GM12878 (cell line): ENCODE results near the gene YBEY. TPM values are rescaled to one million over a fixed set of nuclear protein-coding genes. Genes with fewer than 3 reads are reported as not detected.

Experiments
- ATAC-seq: fragments of 200-7000 bp; cut with Tn5 transposase; 3 replicates; pipeline ENCODE4 v1.9.1; 2020; ENCODE audit warnings: mild to moderate bottlenecking, moderate library complexity
- BruUV-seq: library from RNA; stranded (reverse); fragments of 400-500 nt; replicated peaks from 2 replicates; lab custom pipeline; 2021; lab: Mats Ljungman, UMichigan
- CTCF ChIA-PET: fragments of 300-600 bp; sonication (Branson Sonifier 250); formaldehyde crosslinking; extraction: SDS; loops from one replicate; lab custom pipeline; 2021; ENCODE audit warnings: inconsistent platforms; lab: Yijun Ruan, JAX
- POLR2A ChIA-PET: fragments of 350-600 bp; formaldehyde crosslinking; extraction: SDS; loops from one replicate; lab custom pipeline; 2021; ENCODE audit warnings: inconsistent platforms; lab: Charles Lee
- RAD21 ChIA-PET: fragments of 300-600 bp; sonication (Branson Sonifier 250); formaldehyde crosslinking; loops from one replicate; lab custom pipeline; 2023; ENCODE audit warnings: antibody characterized with exemption; ENCODE audit not compliant: unreplicated experiment; lab: Charles Lee
- SMC1A ChIA-PET: fragments of 300-600 bp; sonication (Branson Sonifier 250); formaldehyde crosslinking; loops from one replicate; lab custom pipeline; 2023; ENCODE audit not compliant: unreplicated experiment, uncharacterized antibody; lab: Charles Lee
- DNase-seq: peaks from one replicate; pipeline ENCODE4 v3.0.0-alpha.2; 2011; ENCODE audit warnings: low read depth, low spot score
- FAIRE-seq: peaks from 3 replicates; lab custom pipeline; 2011; peaks lifted over from hg19 to GRCh38; lab: Jason Lieb, UNC
- H2AFZ ChIP-seq: 2 replicates; pipeline ENCODE4 v1.6.0; 2011; ENCODE audit warnings: low read depth, low read length, control low read depth; ENCODE audit not compliant: control insufficient read depth
- H3K27ac ChIP-seq: 2 replicates; pipeline ENCODE4 v1.5.1; 2011; ENCODE audit warnings: control low read depth; ENCODE audit not compliant: control insufficient read depth, insufficient read depth
- H3K27me3 ChIP-seq, 2 experiments: replicated peaks in 1 of 2; 2 replicates each; pipeline versions ENCODE4 v1.6.0 to v1.6.1; 2011; ENCODE audit warnings: low read length in 1 of 2; ENCODE audit not compliant: control insufficient read depth in 2 of 2, insufficient read depth in 2 of 2
- H3K36me3 ChIP-seq, 2 experiments: 2 replicates each; pipeline ENCODE4 v1.5.1; 2011; ENCODE audit warnings: low read length in 1 of 2; ENCODE audit not compliant: control insufficient read depth in 2 of 2, insufficient read depth in 2 of 2
- H3K4me1 ChIP-seq: 2 replicates; pipeline ENCODE4 v1.6.1; 2011; ENCODE audit warnings: mild to moderate bottlenecking, low read length, moderate library complexity, mixed read lengths; ENCODE audit not compliant: control insufficient read depth, insufficient read depth
- H3K4me2 ChIP-seq: 2 replicates; pipeline ENCODE4 v1.6.0; 2011; ENCODE audit warnings: control low read depth; ENCODE audit not compliant: control insufficient read depth, insufficient read depth
- H3K4me3 ChIP-seq: fragments of 200-600 bp; sonication (generic); 2 replicates; pipeline ENCODE4 v1.5.1; 2016
- H3K79me2 ChIP-seq: 2 replicates; pipeline ENCODE4 v1.6.0; 2011; ENCODE audit warnings: low read length; ENCODE audit not compliant: control insufficient read depth, insufficient read depth
- H3K9ac ChIP-seq: 2 replicates; pipeline ENCODE4 v1.8.0; 2011; ENCODE audit warnings: low read length, control low read depth, mixed read lengths; ENCODE audit not compliant: control insufficient read depth, insufficient read depth
- H3K9me3 ChIP-seq: replicated peaks from 3 replicates; pipeline ENCODE4 v1.5.1; 2011; ENCODE audit warnings: mild to moderate bottlenecking, low read length; ENCODE audit not compliant: control insufficient read depth, insufficient read depth
- H4K20me1 ChIP-seq: 2 replicates; pipeline ENCODE4 v1.6.0; 2011; ENCODE audit not compliant: control insufficient read depth, insufficient read depth
- HDAC6 ChIP-seq: fragments of 200-600 bp; sonication (generic); IDR thresholded peaks from one replicate; pipeline ENCODE4 v1.8.0; 2017; ENCODE audit warnings: antibody characterized with exemption; ENCODE audit not compliant: unreplicated experiment
- IKZF2 ChIP-seq, 2 experiments: fragments of 450-650 bp; IDR thresholded peaks; 2 replicates each; pipeline ENCODE4 v1.6.1; 2017; ENCODE audit warnings: mild to moderate bottlenecking in 2 of 2, moderate library complexity in 2 of 2
- MEF2A ChIP-seq: IDR thresholded peaks from 2 replicates; pipeline ENCODE4 v1.6.1; 2011; ENCODE audit warnings: low read depth, mild to moderate bottlenecking, low read length, moderate library complexity; ENCODE audit not compliant: insufficient read depth
- PAX5 ChIP-seq: IDR thresholded peaks from 2 replicates; pipeline ENCODE4 v1.6.1; 2011; ENCODE audit warnings: low read depth, low read length, borderline replicate concordance
- PKNOX1 ChIP-seq: fragments of 450-650 bp; IDR thresholded peaks from 2 replicates; pipeline ENCODE4 v1.6.1; 2016; ENCODE audit warnings: mild to moderate bottlenecking
- RCOR1 ChIP-seq: conservative IDR thresholded peaks from 2 replicates; pipeline ENCODE4 v1.6.1; 2012; ENCODE audit warnings: low read depth, low read length, improper control_type of control experiment
- SP1 ChIP-seq: IDR thresholded peaks from one replicate; pipeline ENCODE4 v1.6.1; 2011; ENCODE audit warnings: low read depth, low read length
- TCF12 ChIP-seq: IDR thresholded peaks from 2 replicates; pipeline ENCODE4 v1.6.1; 2011; ENCODE audit warnings: low read depth, mild to moderate bottlenecking, low read length
- TCF3 ChIP-seq: IDR thresholded peaks from 2 replicates; pipeline ENCODE4 v1.6.1; 2012; ENCODE audit warnings: low read depth, mild to moderate bottlenecking, low read length, borderline replicate concordance; ENCODE audit not compliant: insufficient read depth
- WRNIP1 ChIP-seq: IDR thresholded peaks from 2 replicates; pipeline ENCODE4 v1.6.1; 2011; ENCODE audit warnings: low read depth, low read length, improper control_type of control experiment, borderline replicate concordance
- ZNF207 ChIP-seq: fragments of 450-650 bp; IDR thresholded peaks from 2 replicates; pipeline ENCODE4 v1.6.1; 2014; ENCODE audit warnings: antibody characterized with exemption, mild to moderate bottlenecking, borderline replicate concordance
- WGBS: methylation state at CpG from one replicate; pipeline ENCODE4 v1.1.6; 2016; ENCODE audit warnings: low lambda C conversion rate; ENCODE audit not compliant: insufficient replicate concordance, insufficient coverage; ENCODE audit errors: missing lambda C conversion rate; 5-methylcytosine and 5-hydroxymethylcytosine counted together
- in situ Hi-C: fragments of 300-500 bp; cut with MboI; formaldehyde crosslinking; loops from 9 replicates; pipeline ENCODE4 v1.14.3; 2018; ENCODE audit warnings: mixed read lengths
- intact Hi-C: fragments of 100-400 bp; cut with micrococcal nuclease; formaldehyde crosslinking; loops from one replicate; pipeline ENCODE4 v1.14.2; 2022; ENCODE audit not compliant: unreplicated experiment
- polyA plus RNA-seq, 11 experiments: library from polyadenylated mRNA; depleted of rRNA in 4 of 11; unstranded in 6 of 11; stranded (reverse) in 5 of 11; fragments of >200 nt; fragmentation: Nextera tagmentation in 4 of 11; fragmentation: Illumina TruSeq in 1 of 11; extraction: Ambion mirVana in 4 of 11; extraction: Trizol in 1 of 11; gene quantifications; 1 replicate in 1 of 11; 2 replicates in 10 of 11; pipeline versions ENCODE4 v1.2.1 to v1.2.3, GENCODE V29; 2011 to 2016; ENCODE audit warnings: inconsistent platforms in 2 of 11, missing spikeins in 2 of 11, low read depth in 1 of 11
- total RNA-seq, 4 experiments: library from RNA; depleted of rRNA in 3 of 4; stranded (reverse); fragments of >200 nt in 3 of 4; fragmentation: Illumina TruSeq in 1 of 4; extraction: Trizol in 1 of 4; gene quantifications; 2 replicates each; pipeline versions ENCODE4 v1.2.1 to v1.2.3, GENCODE V29; 2013 to 2021

YBEY gene
- total and polyA plus RNA-seq, 10 of the 15 experiments (the other 5 are each of a cell fraction or from before 2014, with no cell fraction given) = 6.5 to 31.4 (median 18.5) TPM

DNA sequence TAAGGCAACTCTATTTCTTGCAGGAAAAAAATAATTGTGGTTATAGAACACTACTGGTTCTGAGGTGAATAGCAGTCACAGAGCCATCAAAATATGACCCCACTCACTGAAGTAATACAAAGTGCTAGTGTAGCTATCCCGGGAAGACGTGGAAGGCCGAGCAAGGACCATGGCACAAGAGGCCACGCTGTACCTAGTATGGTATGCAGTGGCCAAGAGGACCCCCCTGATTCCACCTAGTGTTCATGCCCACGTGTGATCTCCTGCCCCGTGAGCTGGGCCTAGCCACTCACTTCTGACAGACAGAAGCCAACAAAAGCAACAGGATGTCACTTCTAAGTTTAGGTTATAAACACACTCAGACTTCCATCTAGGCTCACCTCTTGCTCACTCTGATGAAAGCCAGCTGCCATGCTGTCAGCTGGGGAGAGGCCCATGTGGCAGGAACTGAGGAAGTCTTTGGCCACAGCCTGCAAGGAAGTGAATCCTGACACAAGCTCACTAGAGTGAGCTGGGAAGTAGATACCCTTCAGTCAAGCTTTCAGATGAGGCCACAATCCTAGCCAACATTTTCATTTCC is 35.9 kb upstream of the YBEY start:
- DNase-seq (no peak), ATAC-seq (no peak)
- intact Hi-C loops (loop anchor here (5.0 kb wide), 1 partner anchor 72 kb away; the partner anchor contains the start of genes C21orf58 and PCNT), in situ Hi-C loops (no loop called here)
- ChIA-PET POLR2A (interaction anchor here (0.7 to 1.1 kb wide), 2 partner anchors 10 to 18 kb away, joined by 3 to 5 read pairs; no protein-coding TSS in a partner anchor), RAD21 (interaction anchor here (1.2 kb wide), 1 partner anchor 22 kb away, joined by 5 read pairs; the partner anchor contains the start of gene LSS), CTCF (interaction anchor here (0.8 to 6.3 kb wide), 5 partner anchors 10 to 107 kb away, joined by 3 to 59 read pairs (median 4); partner anchors contain the start of gene LSS), SMC1A (interaction anchor here (0.9 to 1.2 kb wide), 2 partner anchors 17 to 18 kb away, joined by 5 to 6 read pairs; no protein-coding TSS in a partner anchor)
- Histone ChIP-seq H3K4me3 (no peak overlapping the region), H3K9me3 (no peaks in the 10 kb centered on the region; the same call in 2 of the 3 replicates), H2AFZ (no peak overlapping the region), H3K27me3 (no peaks in the 10 kb centered on the region; a peak in 1 of 4 replicates), H3K36me3 (peaks cover 28 to 60% of the 10 kb centered on the region in 2 experiments), H3K9ac (no peak overlapping the region), H3K27ac (peak overlapping the region; percentile 22; the same call in 1 of the 2 replicates), H3K4me1 (peaks cover 15% of the 10 kb centered on the region)
- 87% methylated on average over 6 of the region's 6 CpGs for WGBS
- TF ChIP-seq HDAC6 (no peak), PAX5 (no peak), WRNIP1 (no peak), MEF2A (no peak), SP1 (no peak), PKNOX1 (peak; percentile 33; the same call in 1 of the 2 replicates), RCOR1 (no peak), TCF3 (peak; percentile 76; the same call in 1 of the 2 replicates), IKZF2 (IDR thresholded peaks at IDR 0.05) (no peak), ZNF207 (no peak), TCF12 (0 out of 2 replicates have a peak, but pooled peaks have one; percentile 46)
- TF ChIP-seq, all 136 proteins: peak for 3
- Histone ChIP-seq H4K20me1 (no peaks in the 10 kb centered on the region), H3K79me2 (no peaks in the 10 kb centered on the region), H3K4me2 (no peak overlapping the region)
- no TSS peak for BruUV-seq
- no peak for FAIRE-seq
